GM21576 (cell line): ENCODE measurements around the gene SLC38A10.

Experiments used
- ATAC-seq: cut with Tn5 transposase; IDR thresholded peaks from one replicate; pipeline ENCODE4 v1.9.1; 2021; ENCODE audit warnings: mild to moderate bottlenecking, moderate library complexity; ENCODE audit not compliant: unreplicated experiment

SLC38A10 gene

GRCh38 chr17:81295031-81295675 lies at the start of gene SLC38A10:
SLC38A10 (minus strand) TSS chr17:81295307; CDS start chr17:81294921, 386 bp downstream.
- peak; percentile 78 for ATAC-seq

- no peak for ATAC-seq
Measured at GRCh38 chr17:81342269-81343070, 47.4 kb upstream of the SLC38A10 start.

- no peak for ATAC-seq
Measured at GRCh38 chr17:81341516-81342268, 46.6 kb upstream of the SLC38A10 start.

- ATAC-seq, result no peak
Measured at GRCh38 chr17:81340607-81341515, 45.8 kb upstream of the SLC38A10 start.

- ATAC-seq, result no peak
Measured at GRCh38 chr17:81339534-81340296, 44.6 kb upstream of the SLC38A10 start.

- ATAC-seq, result no peak
Measured at GRCh38 chr17:81339191-81339533, 44.1 kb upstream of the SLC38A10 start.

- no peak for ATAC-seq
Measured at GRCh38 chr17:81338274-81339190, 43.4 kb upstream of the SLC38A10 start.

- no peak for ATAC-seq
Measured at GRCh38 chr17:81337476-81337879, 42.4 kb upstream of the SLC38A10 start.

GRCh38 chr17:81336930-81337325 lies 41.8 kb upstream of the SLC38A10 start:
- ATAC-seq, result no peak

GRCh38 chr17:81336296-81336929 lies 41.3 kb upstream of the SLC38A10 start:
- no peak for ATAC-seq

- ATAC-seq, result no peak
Measured at GRCh38 chr17:81335773-81336157, 40.7 kb upstream of the SLC38A10 start.

GRCh38 chr17:81334987-81335772 lies 40.1 kb upstream of the SLC38A10 start:
- no peak for ATAC-seq

GRCh38 chr17:81334391-81334901 lies 39.3 kb upstream of the SLC38A10 start:
- ATAC-seq, result no peak

- no peak for ATAC-seq
Measured at GRCh38 chr17:81333616-81334368, 38.7 kb upstream of the SLC38A10 start.

- no peak for ATAC-seq
Measured at GRCh38 chr17:81332914-81333528, 37.9 kb upstream of the SLC38A10 start.

- no peak for ATAC-seq
Measured at GRCh38 chr17:81332118-81332834, 37.2 kb upstream of the SLC38A10 start.
